GM19351 (cell line): ENCODE results near the gene KCP.

ENCODE experiments used
- ATAC-seq: cut with Tn5 transposase; IDR thresholded peaks from one replicate; pipeline ENCODE4 v1.9.1; 2021; ENCODE audit warnings: mild to moderate bottlenecking, moderate library complexity; ENCODE audit not compliant: unreplicated experiment

Gene KCP

DNA sequence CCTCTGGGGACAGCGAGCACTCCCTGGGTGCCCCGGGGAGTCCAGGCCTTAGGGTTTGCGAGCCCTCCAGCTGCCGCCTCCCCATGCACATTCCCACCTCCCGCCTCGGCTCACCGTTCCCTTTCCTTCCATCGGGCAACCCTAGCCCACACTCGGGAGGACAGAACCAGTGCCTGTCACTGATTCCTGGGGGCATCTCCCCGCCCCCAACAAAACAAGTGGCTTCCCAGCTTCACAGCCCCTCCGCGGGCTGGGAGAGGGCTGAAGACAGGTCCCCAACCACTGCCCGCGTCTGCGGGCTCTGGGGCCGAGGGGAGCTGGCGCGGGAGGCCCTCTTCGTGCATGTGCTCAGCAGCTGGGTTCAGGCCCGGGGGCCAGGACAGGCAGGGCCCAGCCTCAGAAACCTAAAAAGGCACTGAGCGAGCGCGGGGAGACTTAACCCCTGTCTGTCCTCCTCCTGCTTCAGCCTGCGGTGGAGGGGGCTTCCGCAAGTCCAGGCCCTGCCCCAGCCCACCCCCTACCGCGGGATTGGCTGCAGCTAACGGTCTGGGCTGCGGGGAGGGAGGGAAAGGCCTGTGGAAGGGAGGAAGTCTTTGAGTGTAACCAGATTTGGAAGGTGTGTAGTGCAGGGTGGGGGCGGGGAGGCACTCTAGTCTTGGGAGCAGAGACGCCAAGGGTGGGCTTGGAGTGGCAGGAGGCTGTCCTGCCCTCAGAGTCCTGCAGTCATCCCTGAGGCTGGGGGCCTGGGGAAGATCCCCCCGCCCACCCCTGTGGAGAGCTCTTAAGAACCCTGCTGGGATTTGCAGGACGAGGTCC, 79.1 kb downstream of the KCP start:
- no peak for ATAC-seq

DNA sequence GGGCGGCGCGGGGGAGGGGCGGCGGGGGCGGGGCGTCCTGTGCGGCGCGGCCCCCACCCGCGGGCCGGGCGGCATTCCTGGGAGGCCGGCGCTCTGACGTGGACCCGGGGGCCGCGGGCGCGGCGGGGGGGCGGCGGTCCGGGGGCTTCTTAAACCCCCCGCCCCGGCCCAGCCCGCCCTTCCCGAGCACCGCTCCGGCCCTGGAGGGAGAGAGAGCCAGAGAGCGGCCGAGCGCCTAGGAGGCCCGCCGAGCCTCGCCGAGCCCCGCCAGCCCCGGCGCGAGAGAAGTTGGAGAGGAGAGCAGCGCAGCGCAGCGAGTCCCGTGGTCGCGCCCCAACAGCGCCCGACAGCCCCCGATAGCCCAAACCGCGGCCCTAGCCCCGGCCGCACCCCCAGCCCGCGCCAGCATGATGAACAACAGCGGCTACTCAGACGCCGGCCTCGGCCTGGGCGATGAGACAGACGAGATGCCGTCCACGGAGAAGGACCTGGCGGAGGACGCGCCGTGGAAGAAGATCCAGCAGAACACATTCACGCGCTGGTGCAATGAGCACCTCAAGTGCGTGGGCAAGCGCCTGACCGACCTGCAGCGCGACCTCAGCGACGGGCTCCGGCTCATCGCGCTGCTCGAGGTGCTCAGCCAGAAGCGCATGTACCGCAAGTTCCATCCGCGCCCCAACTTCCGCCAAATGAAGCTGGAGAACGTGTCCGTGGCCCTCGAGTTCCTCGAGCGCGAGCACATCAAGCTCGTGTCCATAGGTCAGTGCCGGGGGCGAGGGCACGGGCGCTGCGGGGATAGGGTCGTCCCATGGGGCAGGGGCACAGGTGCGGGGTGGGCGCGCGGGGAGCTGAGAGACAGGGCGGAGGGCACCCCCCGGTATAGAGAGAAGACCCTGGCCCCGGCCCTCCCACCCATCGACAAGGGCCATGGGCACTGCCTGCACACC, 80.0 kb downstream of the KCP start, which contains the start of gene FLNC:
FLNC (plus strand) TSS at position 176 of the 947 bp plus-strand sequence; CDS start at position 408, 232 bp downstream.
- no peak for ATAC-seq

- no peak for ATAC-seq
Measured at GRCh38 chr7:128829391-128830166, 80.9 kb downstream of the KCP start.

DNA sequence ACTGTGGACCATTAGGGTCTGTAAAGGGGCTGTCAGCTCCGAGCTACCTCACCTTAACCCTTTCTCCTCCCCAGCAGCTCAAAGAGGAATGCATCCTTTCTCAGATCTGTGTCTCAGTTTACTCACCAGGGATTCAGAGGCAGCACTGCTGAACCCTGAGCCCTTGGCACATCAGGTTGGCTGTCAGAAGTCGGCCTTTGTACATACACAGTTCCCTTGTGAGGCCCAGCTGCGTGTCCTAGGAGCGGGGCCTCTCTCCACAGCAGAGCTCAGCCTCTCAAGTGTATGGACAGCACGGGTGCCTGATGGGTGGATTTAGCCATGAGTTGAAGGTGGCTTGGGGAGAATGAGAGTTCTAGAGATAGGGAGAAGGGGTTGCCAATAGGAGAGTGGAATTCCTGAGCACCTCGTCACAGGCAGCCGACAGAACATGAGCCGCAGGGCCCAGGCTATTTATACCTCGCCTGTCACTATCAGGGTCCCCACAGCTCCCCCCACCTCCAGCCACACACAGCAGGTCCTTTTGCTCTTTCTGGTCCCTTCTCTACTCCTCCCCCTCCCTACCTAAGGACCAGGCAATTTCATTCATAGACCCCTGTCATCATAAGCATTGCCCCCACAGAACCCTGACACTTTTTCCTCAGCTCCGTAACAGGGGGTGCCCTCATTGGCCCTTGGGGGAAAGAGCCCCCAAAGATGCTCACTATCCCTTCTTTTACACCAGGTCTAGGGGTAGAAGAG, 82.4 kb downstream of the KCP start:
- no peak for ATAC-seq

DNA sequence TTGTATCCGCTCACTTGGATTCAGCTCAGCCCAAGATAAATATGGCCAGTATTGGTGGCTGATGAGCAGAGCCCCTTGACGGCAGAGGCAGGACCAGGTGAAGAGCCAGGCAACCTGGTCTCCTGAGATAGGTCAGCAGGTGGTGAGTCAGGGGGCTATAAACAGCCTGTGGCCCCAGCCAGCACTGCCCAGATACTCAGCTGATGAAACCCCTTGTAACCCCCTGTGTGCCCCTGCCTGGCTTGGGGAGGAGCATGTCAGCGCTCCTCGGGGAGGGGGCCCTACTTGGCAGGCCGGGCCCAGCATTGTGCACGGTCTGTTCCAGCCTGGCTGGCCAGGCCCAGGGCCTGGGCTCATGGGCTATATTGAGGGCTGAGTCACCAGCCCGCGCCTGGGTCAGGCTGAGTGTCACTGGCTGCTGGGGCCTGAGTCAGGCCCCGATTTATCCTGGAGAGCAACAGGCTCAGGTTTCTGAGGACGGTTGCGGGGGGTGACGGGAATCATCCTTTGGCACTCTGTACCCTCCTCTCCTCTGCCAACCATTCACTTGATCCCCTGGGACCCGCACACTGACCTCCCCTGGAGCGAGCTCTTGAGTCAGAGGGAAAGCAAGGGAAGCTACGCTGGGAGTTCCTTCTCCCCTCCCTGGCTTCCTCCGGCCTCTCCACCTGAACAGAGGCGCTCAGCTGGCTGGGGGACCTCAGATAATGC, 83.1 kb downstream of the KCP start:
- no peak for ATAC-seq

GRCh38 chr7:128826916-128827247, 83.6 kb downstream of the KCP start:
- ATAC-seq, result no peak
